ENCODE data around the gene PEX26. TPM values are rescaled to one million over a fixed set of nuclear protein-coding genes. Genes with fewer than 3 reads are reported as not detected.
"Not testable (repeated sequence)": the region's sequence is repeated elsewhere in the genome, so short reads cannot be mapped to it uniquely, and the experiment has no call there.

PEX26 gene
- total and polyA plus RNA-seq, 2 donors (not counting 3 experiments of a cell fraction or from before 2014, with no cell fraction given), result 25.6 to 44.4 TPM

DNA sequence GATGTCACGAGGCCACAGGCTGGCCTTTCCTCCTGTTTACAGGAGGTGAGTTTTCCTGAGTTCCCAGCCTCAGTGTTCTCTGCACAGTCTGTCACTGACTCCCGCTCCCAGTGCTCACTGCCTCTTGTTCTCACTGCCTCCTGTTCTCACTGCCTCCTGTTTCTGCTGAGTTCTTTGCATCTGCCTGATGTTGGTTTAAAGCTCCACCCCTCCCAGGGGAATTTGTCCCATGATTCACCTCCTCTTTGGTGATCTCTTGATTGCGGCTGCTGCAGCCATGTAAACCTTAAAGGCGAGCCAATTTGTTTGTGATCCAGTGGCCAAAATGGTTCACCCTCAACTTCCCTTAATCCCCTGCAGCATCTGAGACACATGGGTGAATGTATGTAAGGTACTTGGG, 26.8 kb downstream of the PEX26 start:
- CTCF ChIA-PET, result no interaction called here

DNA sequence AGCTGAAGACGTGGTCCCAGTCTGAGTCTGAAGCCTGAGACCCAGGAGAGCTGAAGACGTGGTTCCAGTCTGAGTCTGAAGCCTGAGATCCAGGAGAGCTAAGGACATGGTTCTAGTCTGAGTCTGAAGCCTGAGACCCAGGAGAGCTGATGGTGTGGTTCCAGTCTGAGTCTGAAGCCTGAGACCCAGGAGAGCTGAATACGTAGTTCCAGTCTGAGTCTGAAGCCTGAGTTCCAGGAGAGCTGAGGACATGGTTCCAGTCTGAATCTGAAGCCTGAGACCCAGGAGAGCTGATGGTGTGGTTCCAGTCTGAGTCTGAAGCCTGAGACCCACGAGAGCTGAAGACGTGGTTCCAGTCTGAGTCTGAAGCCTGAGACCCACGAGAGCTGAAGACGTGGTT, 28.2 kb downstream of the PEX26 start:
- H3K36me3 ChIP-seq (ENCODE audit: control insufficient read depth in 2 of 2, extremely low read depth in 1 of 2, insufficient read depth in 2 of 2, low read length in 2 of 2); POLR2A ChIA-PET; H3K4me2 ChIP-seq (ENCODE audit: insufficient read depth, low read length); DNase-seq (ENCODE audit: low read depth, low spot score); H3K9me1 ChIP-seq (replicated peaks; ENCODE audit: control insufficient read depth, extremely low read depth, insufficient read depth, low read length); dilution Hi-C loops (cut with MboI; ENCODE audit: extremely low pct_ligation_motif_present, low sequenced_read_pairs); CTCF ChIA-PET; H3K4me1 ChIP-seq (ENCODE audit: control insufficient read depth, extremely low read depth, insufficient read depth, low read length); H3K27ac ChIP-seq (ENCODE audit: insufficient read depth, low read depth, low read length); H3K4me3 ChIP-seq (replicated peaks in 1 of 3; ENCODE audit: insufficient read depth in 1 of 3, low read depth in 1 of 3, low read length in 3 of 3); H3K79me2 ChIP-seq (ENCODE audit: control insufficient read depth, insufficient read depth, low read length); H3K9ac ChIP-seq (replicated peaks; ENCODE audit: extremely low read depth, insufficient read depth, low read length); H4K20me1 ChIP-seq (replicated peaks; ENCODE audit: control insufficient read depth, extremely low read depth, insufficient read depth, low read length); FAIRE-seq; H3K9me3 ChIP-seq (replicated peaks; ENCODE audit: control insufficient read depth, insufficient read depth, low read length); intact Hi-C loops (cut with micrococcal nuclease); BruUV-seq (replicated peaks); H3K27me3 ChIP-seq (ENCODE audit: control insufficient read depth in 2 of 2, insufficient read depth in 2 of 2, low read length in 2 of 2); H2AFZ ChIP-seq (ENCODE audit: low read depth, low read length): not testable (repeated sequence)

More for the DNA sequence above, 26.8 kb downstream of the PEX26 start:
- FAIRE-seq (no peak), DNase-seq (ENCODE audit: low read depth, low spot score) (no peak)
- no peak overlapping the region for H2AFZ ChIP-seq (ENCODE audit: low read depth, low read length)
- no peak overlapping the region for H3K9ac ChIP-seq (replicated peaks; ENCODE audit: extremely low read depth, insufficient read depth, low read length)
- H4K20me1 ChIP-seq (replicated peaks; ENCODE audit: control insufficient read depth, extremely low read depth, insufficient read depth, low read length), result no peaks in the 10 kb centered on the region
- no peak overlapping the region for H3K4me3 ChIP-seq (replicated peaks in 1 of 3; ENCODE audit: insufficient read depth in 1 of 3, low read depth in 1 of 3, low read length in 3 of 3)
- BruUV-seq (replicated peaks), result no TSS peak
- H3K9me1 ChIP-seq (replicated peaks; ENCODE audit: control insufficient read depth, extremely low read depth, insufficient read depth, low read length), result no peaks in the 10 kb centered on the region
- intact Hi-C loops (cut with micrococcal nuclease) (no loop called here), dilution Hi-C loops (cut with MboI; ENCODE audit: extremely low pct_ligation_motif_present, low sequenced_read_pairs) (no loop called here)
- H3K27me3 ChIP-seq (ENCODE audit: control insufficient read depth in 2 of 2, insufficient read depth in 2 of 2, low read length in 2 of 2), result no peaks in the 10 kb centered on the region
- TF ChIP-seq, protein P1, sequence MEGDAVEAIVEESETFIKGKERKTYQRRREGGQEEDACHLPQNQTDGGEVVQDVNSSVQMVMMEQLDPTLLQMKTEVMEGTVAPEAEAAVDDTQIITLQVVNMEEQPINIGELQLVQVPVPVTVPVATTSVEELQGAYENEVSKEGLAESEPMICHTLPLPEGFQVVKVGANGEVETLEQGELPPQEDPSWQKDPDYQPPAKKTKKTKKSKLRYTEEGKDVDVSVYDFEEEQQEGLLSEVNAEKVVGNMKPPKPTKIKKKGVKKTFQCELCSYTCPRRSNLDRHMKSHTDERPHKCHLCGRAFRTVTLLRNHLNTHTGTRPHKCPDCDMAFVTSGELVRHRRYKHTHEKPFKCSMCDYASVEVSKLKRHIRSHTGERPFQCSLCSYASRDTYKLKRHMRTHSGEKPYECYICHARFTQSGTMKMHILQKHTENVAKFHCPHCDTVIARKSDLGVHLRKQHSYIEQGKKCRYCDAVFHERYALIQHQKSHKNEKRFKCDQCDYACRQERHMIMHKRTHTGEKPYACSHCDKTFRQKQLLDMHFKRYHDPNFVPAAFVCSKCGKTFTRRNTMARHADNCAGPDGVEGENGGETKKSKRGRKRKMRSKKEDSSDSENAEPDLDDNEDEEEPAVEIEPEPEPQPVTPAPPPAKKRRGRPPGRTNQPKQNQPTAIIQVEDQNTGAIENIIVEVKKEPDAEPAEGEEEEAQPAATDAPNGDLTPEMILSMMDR (IDR thresholded peaks at IDR 0.05; ENCODE audit: extremely low read depth in 1 of 2, insufficient read depth in 1 of 2, low read depth in 1 of 2, low read length in 2 of 2), result no peak
- TF ChIP-seq GATA2 (IDR thresholded peaks at IDR 0.05; ENCODE audit: insufficient read depth, insufficient read length, low read depth, low read length), result no peak
- TF ChIP-seq, protein P2, sequence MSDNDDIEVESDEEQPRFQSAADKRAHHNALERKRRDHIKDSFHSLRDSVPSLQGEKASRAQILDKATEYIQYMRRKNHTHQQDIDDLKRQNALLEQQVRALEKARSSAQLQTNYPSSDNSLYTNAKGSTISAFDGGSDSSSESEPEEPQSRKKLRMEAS (IDR thresholded peaks at IDR 0.05; ENCODE audit: insufficient read depth, insufficient read length), result no peak
- TF ChIP-seq POLR2AphosphoS5 (IDR thresholded peaks at IDR 0.05; ENCODE audit: insufficient read depth, low read depth, low read length), result no peak
- no peak for TF ChIP-seq FOS (IDR thresholded peaks at IDR 0.05; ENCODE audit: borderline replicate concordance, insufficient read depth, low read length)
- no peak for TF ChIP-seq POLR2A (IDR thresholded peaks at IDR 0.05; ENCODE audit: low read depth, low read length)
- no peak for TF ChIP-seq MYC (IDR thresholded peaks at IDR 0.05; ENCODE audit: low read depth, low read length)
- H3K4me2 ChIP-seq (ENCODE audit: insufficient read depth, low read length), result no peak overlapping the region
- no peak overlapping the region for H3K27ac ChIP-seq (ENCODE audit: insufficient read depth, low read depth, low read length)
- H3K4me1 ChIP-seq (ENCODE audit: control insufficient read depth, extremely low read depth, insufficient read depth, low read length), result no peaks in the 10 kb centered on the region
- H3K36me3 ChIP-seq (ENCODE audit: control insufficient read depth in 2 of 2, extremely low read depth in 1 of 2, insufficient read depth in 2 of 2, low read length in 2 of 2), result no peaks in the 10 kb centered on the region
- no peaks in the 10 kb centered on the region for H3K79me2 ChIP-seq (ENCODE audit: control insufficient read depth, insufficient read depth, low read length)
- POLR2A ChIA-PET, result no interaction called here
- no peaks in the 10 kb centered on the region for H3K9me3 ChIP-seq (replicated peaks; ENCODE audit: control insufficient read depth, insufficient read depth, low read length)

DNA sequence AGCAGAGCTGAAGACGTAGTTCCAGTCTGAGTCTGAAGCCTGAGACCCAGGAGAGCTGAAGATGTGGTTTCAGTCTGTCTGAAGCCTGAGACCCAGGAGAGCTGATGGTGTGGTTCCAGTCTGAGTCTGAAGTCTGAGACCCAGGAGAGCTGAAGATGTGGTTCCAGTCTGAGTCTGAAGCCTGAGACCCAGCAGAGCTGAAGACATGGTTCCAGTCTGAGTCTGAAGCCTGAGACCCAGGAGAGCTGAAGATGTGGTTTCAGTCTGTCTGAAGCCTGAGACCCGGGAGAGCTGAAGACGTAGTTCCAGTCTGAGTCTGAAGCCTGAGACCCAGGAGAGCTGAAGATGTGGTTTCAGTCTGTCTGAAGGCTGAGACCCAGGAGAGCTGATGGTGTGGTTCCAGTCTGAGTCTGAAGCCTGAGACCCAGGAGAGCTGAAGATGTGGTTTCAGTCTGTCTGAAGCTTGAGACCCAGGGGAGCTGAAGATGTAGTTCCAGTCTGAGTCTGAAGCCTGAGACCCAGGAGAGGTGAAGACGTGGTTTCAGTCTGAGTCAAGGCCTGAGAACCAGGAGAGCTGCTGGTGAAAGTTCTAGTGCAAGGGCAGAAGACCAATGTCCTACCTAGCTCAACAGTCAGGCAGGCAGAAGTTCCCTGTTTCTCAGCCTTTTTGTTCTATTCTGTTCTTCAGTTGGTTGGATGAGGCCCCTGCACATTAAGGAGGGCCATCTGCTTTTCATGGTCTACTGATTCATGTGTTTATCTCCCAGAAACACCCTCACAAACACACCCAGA, 29.0 kb downstream of the PEX26 start:
- H4K20me1 ChIP-seq (replicated peaks; ENCODE audit: control insufficient read depth, extremely low read depth, insufficient read depth, low read length); H3K4me3 ChIP-seq (replicated peaks in 1 of 3; ENCODE audit: insufficient read depth in 1 of 3, low read depth in 1 of 3, low read length in 3 of 3); POLR2A ChIA-PET; H3K9ac ChIP-seq (replicated peaks; ENCODE audit: extremely low read depth, insufficient read depth, low read length); H3K27me3 ChIP-seq (ENCODE audit: control insufficient read depth in 2 of 2, insufficient read depth in 2 of 2, low read length in 2 of 2); H3K9me1 ChIP-seq (replicated peaks; ENCODE audit: control insufficient read depth, extremely low read depth, insufficient read depth, low read length); FAIRE-seq; H3K27ac ChIP-seq (ENCODE audit: insufficient read depth, low read depth, low read length); intact Hi-C loops (cut with micrococcal nuclease); H3K79me2 ChIP-seq (ENCODE audit: control insufficient read depth, insufficient read depth, low read length); H3K36me3 ChIP-seq (ENCODE audit: control insufficient read depth in 2 of 2, extremely low read depth in 1 of 2, insufficient read depth in 2 of 2, low read length in 2 of 2); H3K9me3 ChIP-seq (replicated peaks; ENCODE audit: control insufficient read depth, insufficient read depth, low read length); H3K4me1 ChIP-seq (ENCODE audit: control insufficient read depth, extremely low read depth, insufficient read depth, low read length); DNase-seq (ENCODE audit: low read depth, low spot score); CTCF ChIA-PET; dilution Hi-C loops (cut with MboI; ENCODE audit: extremely low pct_ligation_motif_present, low sequenced_read_pairs); H2AFZ ChIP-seq (ENCODE audit: low read depth, low read length); H3K4me2 ChIP-seq (ENCODE audit: insufficient read depth, low read length); BruUV-seq (replicated peaks): not testable (repeated sequence)

Measured in endothelial cell of umbilical vein (primary cell).